ENCODE results near the gene TDRD10. TPM values are rescaled to one million over a fixed set of nuclear protein-coding genes. Genes with fewer than 3 reads are reported as not detected.

TDRD10 gene
- total RNA-seq, 1 donor from 2014 or later: not detected

DNA sequence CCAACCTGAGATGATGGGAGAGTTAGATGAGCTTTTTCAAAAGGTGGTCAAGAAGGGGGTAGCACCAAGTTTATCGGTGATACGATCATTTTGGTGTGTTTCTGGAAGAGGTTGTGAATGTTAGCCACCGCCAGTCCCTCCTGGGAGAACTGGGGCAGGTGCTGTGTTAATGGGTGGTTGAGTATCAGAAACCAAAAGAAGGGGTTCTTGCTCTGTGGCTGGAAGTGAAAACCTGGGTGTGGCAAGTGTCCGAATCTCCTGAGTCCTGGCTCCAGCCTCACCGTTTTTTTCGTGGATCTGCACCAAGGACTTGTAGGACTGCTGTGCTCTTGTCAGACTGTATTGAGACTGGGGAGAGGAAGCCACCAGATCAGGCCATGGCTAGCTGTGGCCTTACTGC is 48.6 kb downstream of the TDRD10 start:
- TF ChIP-seq, protein P1, sequence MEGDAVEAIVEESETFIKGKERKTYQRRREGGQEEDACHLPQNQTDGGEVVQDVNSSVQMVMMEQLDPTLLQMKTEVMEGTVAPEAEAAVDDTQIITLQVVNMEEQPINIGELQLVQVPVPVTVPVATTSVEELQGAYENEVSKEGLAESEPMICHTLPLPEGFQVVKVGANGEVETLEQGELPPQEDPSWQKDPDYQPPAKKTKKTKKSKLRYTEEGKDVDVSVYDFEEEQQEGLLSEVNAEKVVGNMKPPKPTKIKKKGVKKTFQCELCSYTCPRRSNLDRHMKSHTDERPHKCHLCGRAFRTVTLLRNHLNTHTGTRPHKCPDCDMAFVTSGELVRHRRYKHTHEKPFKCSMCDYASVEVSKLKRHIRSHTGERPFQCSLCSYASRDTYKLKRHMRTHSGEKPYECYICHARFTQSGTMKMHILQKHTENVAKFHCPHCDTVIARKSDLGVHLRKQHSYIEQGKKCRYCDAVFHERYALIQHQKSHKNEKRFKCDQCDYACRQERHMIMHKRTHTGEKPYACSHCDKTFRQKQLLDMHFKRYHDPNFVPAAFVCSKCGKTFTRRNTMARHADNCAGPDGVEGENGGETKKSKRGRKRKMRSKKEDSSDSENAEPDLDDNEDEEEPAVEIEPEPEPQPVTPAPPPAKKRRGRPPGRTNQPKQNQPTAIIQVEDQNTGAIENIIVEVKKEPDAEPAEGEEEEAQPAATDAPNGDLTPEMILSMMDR (IDR thresholded peaks at IDR 0.05): no peak
- DNase-seq (ENCODE audit: extremely low spot score, unreplicated experiment): no peak
- peaks cover 49% of the 10 kb centered on the region for H3K36me3 Mint-ChIP-seq (ENCODE audit: unreplicated experiment)
- H3K27ac Mint-ChIP-seq (ENCODE audit: unreplicated experiment): no peak overlapping the region
- H3K27me3 Mint-ChIP-seq (ENCODE audit: unreplicated experiment): no peaks in the 10 kb centered on the region
- no peaks in the 10 kb centered on the region for H3K9me3 Mint-ChIP-seq (ENCODE audit: unreplicated experiment)
- no peak overlapping the region for H3K4me3 Mint-ChIP-seq (ENCODE audit: unreplicated experiment)
- H3K4me1 Mint-ChIP-seq (ENCODE audit: unreplicated experiment): peaks cover 9% of the 10 kb centered on the region

DNA sequence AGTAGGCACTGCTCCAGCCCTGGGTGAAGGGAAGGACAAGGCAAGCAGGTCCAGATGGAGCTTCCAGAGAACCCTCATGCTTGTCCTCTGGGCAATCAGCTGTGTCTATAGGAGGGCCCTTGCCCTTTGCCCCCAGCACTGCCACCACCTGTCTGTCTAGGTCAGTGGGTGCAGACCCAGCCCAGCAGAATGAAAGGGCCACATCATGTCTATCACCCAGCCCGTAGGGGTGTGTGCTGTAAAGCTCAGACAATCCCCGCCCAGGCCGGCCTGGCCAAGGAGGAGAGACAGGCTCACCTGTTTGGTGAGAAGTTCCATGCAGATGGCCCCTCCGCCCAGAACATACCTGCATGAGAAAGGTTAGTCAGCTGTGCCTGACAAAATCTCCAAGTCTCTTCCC is 49.5 kb downstream of the TDRD10 start:
- no peaks in the 10 kb centered on the region for H3K9me3 Mint-ChIP-seq (ENCODE audit: unreplicated experiment)
- H3K27me3 Mint-ChIP-seq (ENCODE audit: unreplicated experiment): no peaks in the 10 kb centered on the region
- no peak for DNase-seq (ENCODE audit: extremely low spot score, unreplicated experiment)
- H3K27ac Mint-ChIP-seq (ENCODE audit: unreplicated experiment): no peak overlapping the region
- H3K36me3 Mint-ChIP-seq (ENCODE audit: unreplicated experiment): peaks cover 52% of the 10 kb centered on the region
- H3K4me1 Mint-ChIP-seq (ENCODE audit: unreplicated experiment): peaks cover 17% of the 10 kb centered on the region
- TF ChIP-seq, protein P1 (IDR thresholded peaks at IDR 0.05): no peak
- no peak overlapping the region for H3K4me3 Mint-ChIP-seq (ENCODE audit: unreplicated experiment)

DNA sequence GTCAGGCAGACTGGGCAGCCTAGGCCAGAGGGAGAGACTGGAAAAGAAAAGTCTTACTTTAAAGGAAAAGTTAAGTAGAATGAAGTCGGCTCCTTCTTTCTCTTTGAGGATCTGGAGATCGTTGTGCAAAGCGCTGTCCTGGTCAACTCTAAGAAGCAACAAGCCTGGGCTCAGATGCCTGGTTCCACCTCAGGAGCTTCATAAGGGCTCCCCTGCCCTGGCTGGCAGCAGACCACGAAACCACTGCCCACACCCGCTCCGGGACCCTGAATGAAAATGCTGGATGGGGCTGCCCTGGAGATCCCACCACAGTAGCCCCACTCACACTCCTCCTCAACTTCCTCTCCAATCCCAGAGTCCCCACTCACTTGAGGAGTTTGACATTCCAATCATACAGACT is 50.0 kb downstream of the TDRD10 start:
- no peaks in the 10 kb centered on the region for H3K27me3 Mint-ChIP-seq (ENCODE audit: unreplicated experiment)
- H3K4me1 Mint-ChIP-seq (ENCODE audit: unreplicated experiment): peaks cover 22% of the 10 kb centered on the region
- H3K4me3 Mint-ChIP-seq (ENCODE audit: unreplicated experiment): no peak overlapping the region
- H3K9me3 Mint-ChIP-seq (ENCODE audit: unreplicated experiment): no peaks in the 10 kb centered on the region
- no peak overlapping the region for H3K27ac Mint-ChIP-seq (ENCODE audit: unreplicated experiment)
- TF ChIP-seq, protein P1 (IDR thresholded peaks at IDR 0.05): no peak
- DNase-seq (ENCODE audit: extremely low spot score, unreplicated experiment): no peak
- peaks cover 52% of the 10 kb centered on the region for H3K36me3 Mint-ChIP-seq (ENCODE audit: unreplicated experiment)

DNA sequence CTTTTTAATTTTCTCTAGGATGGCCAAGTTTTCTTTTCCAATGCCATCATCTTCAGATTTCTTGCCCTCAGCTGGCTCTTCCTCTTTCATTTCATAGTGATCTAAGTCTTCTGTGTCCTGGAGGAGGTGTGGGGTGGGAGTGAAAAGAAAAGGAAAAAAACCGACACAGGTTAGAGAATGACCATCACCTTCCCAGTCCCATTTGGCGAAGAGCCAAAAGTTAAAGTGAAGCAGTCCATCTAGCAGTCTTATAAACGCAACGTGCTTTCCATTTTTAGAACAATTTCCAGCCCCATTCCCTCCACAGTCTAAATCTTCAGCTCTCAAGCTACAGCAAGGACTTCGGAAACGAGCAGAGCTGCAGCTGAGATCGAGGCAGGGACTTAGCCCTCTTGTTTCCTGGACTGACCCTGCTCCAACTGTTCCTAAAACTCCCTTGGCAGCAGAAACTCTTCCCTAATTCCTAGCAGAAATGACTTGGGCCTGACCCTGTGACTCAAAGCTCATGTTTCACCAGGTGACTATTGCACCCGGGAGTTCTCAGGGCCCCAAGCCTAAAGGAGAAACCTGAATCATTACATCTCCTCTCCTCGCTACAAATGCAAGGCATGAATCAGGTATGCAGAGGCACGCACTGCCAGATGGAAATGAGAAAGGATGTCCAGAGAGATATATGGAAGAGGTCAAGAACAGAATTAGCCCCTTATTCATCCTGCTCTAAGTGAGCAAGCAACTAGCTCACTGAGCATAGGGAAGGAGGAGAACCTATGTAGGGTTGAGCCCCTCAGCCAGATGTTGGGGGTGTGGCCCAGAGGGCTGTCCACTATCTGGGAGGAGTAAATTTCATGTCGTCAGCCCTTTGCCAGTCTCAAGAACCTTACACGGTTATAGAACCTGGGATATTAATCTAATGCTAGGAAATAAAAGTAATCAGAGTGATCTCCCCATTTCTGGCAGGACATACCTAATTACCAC is 51.3 kb downstream of the TDRD10 start:
- Mint-ChIP-seq H3K27me3 (ENCODE audit: unreplicated experiment) (no peaks in the 10 kb centered on the region), H3K27ac (ENCODE audit: unreplicated experiment) (no peak overlapping the region), H3K36me3 (ENCODE audit: unreplicated experiment) (peaks cover 52% of the 10 kb centered on the region), H3K4me3 (ENCODE audit: unreplicated experiment) (no peak overlapping the region), H3K4me1 (ENCODE audit: unreplicated experiment) (peaks cover 32% of the 10 kb centered on the region), H3K9me3 (ENCODE audit: unreplicated experiment) (no peaks in the 10 kb centered on the region)
- TF ChIP-seq, protein P1 (IDR thresholded peaks at IDR 0.05): no peak
- DNase-seq (ENCODE audit: extremely low spot score, unreplicated experiment): no peak

DNA sequence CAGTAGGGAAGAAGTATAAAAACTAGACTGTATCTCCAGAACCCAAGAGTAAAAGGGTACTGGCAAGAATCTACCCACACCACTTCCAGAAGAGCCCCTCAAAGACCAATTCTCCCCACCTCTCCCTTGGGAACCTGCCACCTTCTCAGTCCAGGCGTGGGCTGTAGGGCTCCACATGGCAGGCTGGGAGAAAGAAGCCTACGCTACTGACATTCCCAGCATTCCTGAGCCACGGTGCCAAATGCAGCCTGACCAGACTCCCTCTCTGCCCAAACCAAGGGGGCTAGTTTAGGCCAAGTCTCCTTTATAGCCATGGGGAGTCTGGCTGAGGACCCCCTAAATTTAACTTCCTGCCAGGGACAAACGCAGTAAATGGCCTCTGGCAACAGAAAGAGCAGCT is 54.4 kb downstream of the TDRD10 start:
- no peaks in the 10 kb centered on the region for H3K9me3 Mint-ChIP-seq (ENCODE audit: unreplicated experiment)
- peak overlapping the region; percentile 85 for H3K4me3 Mint-ChIP-seq (ENCODE audit: unreplicated experiment)
- TF ChIP-seq, protein P1 (IDR thresholded peaks at IDR 0.05): no peak
- no peak for DNase-seq (ENCODE audit: extremely low spot score, unreplicated experiment)
- peak overlapping the region; percentile 54 for H3K27ac Mint-ChIP-seq (ENCODE audit: unreplicated experiment)
- H3K4me1 Mint-ChIP-seq (ENCODE audit: unreplicated experiment): peaks cover 30% of the 10 kb centered on the region
- H3K36me3 Mint-ChIP-seq (ENCODE audit: unreplicated experiment): peaks cover 38% of the 10 kb centered on the region
- peaks cover 1% of the 10 kb centered on the region for H3K27me3 Mint-ChIP-seq (ENCODE audit: unreplicated experiment)

All from osteocyte (in vitro differentiated cells).